Body of pancreas (tissue), 4 donors: ENCODE measurements around the gene TRIM17. TPM values are rescaled to one million over a fixed set of nuclear protein-coding genes. Genes with fewer than 3 reads are reported as not detected.

Experiments
- ATAC-seq: fragments of 150-250 bp; one replicate; pipeline ENCODE4 v1.9.1; 2016
- DNase-seq, 4 donors: peaks; one replicate each; pipeline ENCODE4 v3.0.0-alpha.2; 2019
- H3K27ac ChIP-seq, 4 donors: fragments of 200-600 bp; sonication (generic); 1 replicate in 3 of 4; 2 replicates in 1 of 4; pipeline versions ENCODE4 v1.5.1 to v1.6.1; 2016 to 2019; ENCODE audit warnings: mild to moderate bottlenecking in 1 of 4, mixed read lengths in 1 of 4, moderate library complexity in 1 of 4
- H3K27me3 ChIP-seq, 2 donors: fragments of 200-600 bp; sonication (generic); one replicate each; pipeline ENCODE4 v1.6.0; 2016; ENCODE audit warnings: mild to moderate bottlenecking in 1 of 2
- H3K36me3 ChIP-seq, 2 donors: fragments of 200-600 bp; sonication (generic); replicated peaks in 1 of 2; 2 replicates each; pipeline ENCODE4 v1.5.1; 2016; ENCODE audit warnings: low read depth in 2 of 2; ENCODE audit not compliant: insufficient read depth in 1 of 2
- H3K4me1 ChIP-seq: fragments of 200-600 bp; sonication (generic); one replicate; pipeline ENCODE4 v1.6.0; 2016
- H3K4me3 ChIP-seq, 2 donors: fragments of 200-600 bp; sonication (generic); 1 replicate in 1 of 2; 2 replicates in 1 of 2; pipeline ENCODE4 v1.5.1; 2016 to 2019
- H3K9me3 ChIP-seq, 3 donors: fragments of 200-600 bp; sonication (generic); 1 replicate in 2 of 3; 2 replicates in 1 of 3; pipeline ENCODE4 v1.5.1; 2016
- POLR2A ChIP-seq, 3 donors: fragments of 450-650 bp; IDR thresholded peaks; one replicate each; pipeline ENCODE4 v1.6.1; 2016; ENCODE audit warnings: antibody characterized with exemption in 3 of 3, mild to moderate bottlenecking in 2 of 3
- WGBS, 2 donors: methylation state at CpG; one replicate each; pipeline ENCODE4 v1.1.5; 2017; 5-methylcytosine and 5-hydroxymethylcytosine counted together
- intact Hi-C: fragments of 100-400 bp; cut with DNase I; formaldehyde crosslinking; loops from one replicate; pipeline ENCODE4 v1.15.1; 2023
- total RNA-seq, 2 donors: library from RNA; depleted of rRNA; stranded (reverse); fragments of >200 nt; gene quantifications; one replicate each; pipeline ENCODE4 v1.1.0, GENCODE V29; 2016
- TF ChIP-seq, protein P1 (sequence below), 7 experiments: fragments of 450-650 bp in 4 of 7; fragments of 200-600 bp in 3 of 7; sonication (generic) in 3 of 7; IDR thresholded peaks; one replicate each; pipeline ENCODE4 v1.5.1; 2016 to 2019; ENCODE audit warnings: antibody characterized with exemption in 7 of 7

The TRIM17 gene
- total RNA-seq, 2 donors from 2014 or later, result 1.0 TPM; not detected in 1

DNA sequence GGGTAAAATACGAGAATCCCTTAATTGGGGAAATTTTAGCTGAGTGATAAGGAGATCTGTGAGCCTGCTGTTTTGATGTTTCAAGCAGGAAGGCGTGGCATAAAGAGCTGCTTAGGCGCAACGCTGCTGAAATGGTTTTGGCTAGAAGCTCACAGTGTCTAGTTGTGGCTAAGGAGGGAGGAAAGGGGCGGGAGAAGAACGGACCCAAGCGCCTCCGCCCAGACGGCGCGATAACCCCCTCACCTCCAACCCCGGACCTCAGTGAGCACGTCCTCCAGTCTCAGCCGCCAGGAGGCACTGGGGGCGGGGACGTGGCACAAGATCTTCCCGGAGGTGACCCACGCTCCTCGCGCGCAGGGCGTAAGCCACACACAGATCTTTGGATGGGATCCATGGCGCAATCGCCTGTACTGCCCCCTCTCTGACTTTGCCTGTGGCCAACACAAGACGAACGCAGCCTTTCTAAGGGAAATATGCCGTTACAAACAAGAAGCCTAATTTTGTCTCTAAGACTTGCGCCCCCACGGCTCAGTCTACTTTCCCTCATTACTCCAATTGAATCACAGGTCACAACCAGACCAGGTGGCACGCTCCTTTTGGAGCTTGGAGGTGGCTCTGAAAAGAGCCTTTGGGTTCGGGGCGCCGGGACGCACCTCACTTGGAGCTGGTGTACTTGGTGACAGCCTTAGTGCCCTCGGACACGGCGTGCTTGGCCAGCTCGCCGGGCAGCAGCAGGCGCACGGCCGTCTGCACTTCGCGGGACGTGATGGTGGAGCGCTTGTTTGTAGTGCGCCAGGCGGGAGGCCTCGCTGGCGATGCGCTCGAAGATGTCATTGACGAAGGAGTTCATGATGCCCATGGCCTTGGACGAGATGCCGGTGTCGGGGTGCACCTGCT is 47.1 kb upstream of the TRIM17 start:
- no peaks in the 10 kb centered on the region for H3K36me3 ChIP-seq
- intact Hi-C loops, result no loop called here
- DNase-seq (peak in 1 of 4 donors; percentile 13), ATAC-seq (no peak)
- H3K4me3 ChIP-seq, result no peak overlapping the region
- peaks cover 21% of the 10 kb centered on the region for H3K4me1 ChIP-seq
- H3K27ac ChIP-seq, result no peak overlapping the region
- WGBS, 2 donors, result 3 to 10% methylated on average over 25 to 55 of the region's 56 CpGs
- TF ChIP-seq POLR2A (IDR thresholded peaks at IDR 0.05), result no peak
- TF ChIP-seq, protein P1, sequence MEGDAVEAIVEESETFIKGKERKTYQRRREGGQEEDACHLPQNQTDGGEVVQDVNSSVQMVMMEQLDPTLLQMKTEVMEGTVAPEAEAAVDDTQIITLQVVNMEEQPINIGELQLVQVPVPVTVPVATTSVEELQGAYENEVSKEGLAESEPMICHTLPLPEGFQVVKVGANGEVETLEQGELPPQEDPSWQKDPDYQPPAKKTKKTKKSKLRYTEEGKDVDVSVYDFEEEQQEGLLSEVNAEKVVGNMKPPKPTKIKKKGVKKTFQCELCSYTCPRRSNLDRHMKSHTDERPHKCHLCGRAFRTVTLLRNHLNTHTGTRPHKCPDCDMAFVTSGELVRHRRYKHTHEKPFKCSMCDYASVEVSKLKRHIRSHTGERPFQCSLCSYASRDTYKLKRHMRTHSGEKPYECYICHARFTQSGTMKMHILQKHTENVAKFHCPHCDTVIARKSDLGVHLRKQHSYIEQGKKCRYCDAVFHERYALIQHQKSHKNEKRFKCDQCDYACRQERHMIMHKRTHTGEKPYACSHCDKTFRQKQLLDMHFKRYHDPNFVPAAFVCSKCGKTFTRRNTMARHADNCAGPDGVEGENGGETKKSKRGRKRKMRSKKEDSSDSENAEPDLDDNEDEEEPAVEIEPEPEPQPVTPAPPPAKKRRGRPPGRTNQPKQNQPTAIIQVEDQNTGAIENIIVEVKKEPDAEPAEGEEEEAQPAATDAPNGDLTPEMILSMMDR (IDR thresholded peaks at IDR 0.05), result no peak
- H3K27me3 ChIP-seq, result peaks cover 0 to 29% of the 10 kb centered on the region in 2 donors
- no peaks in the 10 kb centered on the region for H3K9me3 ChIP-seq

DNA sequence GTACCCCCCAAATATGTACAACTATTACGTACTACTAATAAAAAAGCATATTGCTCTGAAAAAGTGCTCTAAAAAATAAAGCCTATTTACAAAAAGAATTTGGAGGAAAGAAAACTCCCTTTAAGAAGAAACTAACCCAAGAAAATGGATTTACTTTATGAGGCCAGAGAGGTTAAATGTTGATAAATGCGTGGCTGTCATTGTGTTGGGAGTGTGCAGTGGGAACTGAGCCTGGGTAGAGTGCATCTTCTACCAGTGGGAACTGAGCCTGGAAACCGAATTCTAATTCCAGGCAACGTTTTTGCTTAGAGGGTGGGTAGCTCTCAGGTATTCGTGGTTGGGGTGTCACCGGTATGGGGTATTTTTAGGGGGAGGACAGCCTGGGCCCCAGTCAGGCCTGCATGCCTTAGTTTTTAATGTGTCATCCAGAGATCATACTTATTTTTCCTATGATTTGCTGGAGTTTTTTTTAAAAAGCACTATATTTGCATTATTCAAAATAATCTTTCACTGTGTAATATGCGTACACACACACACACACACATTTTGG is 46.4 kb upstream of the TRIM17 start:
- TF ChIP-seq, protein P1 (IDR thresholded peaks at IDR 0.05), result no peak
- TF ChIP-seq POLR2A (IDR thresholded peaks at IDR 0.05), result no peak
- intact Hi-C loops, result no loop called here
- Histone ChIP-seq H3K4me3 (no peak overlapping the region), H3K4me1 (peaks cover 28% of the 10 kb centered on the region), H3K9me3 (no peaks in the 10 kb centered on the region), H3K27ac (no peak overlapping the region), H3K36me3 (no peaks in the 10 kb centered on the region), H3K27me3 (peaks cover 0 to 29% of the 10 kb centered on the region in 2 donors)
- DNase-seq, result no peak
- ATAC-seq, result no peak
- 46 to 53% methylated on average over 7 of the region's 7 CpGs for WGBS, 2 donors

DNA sequence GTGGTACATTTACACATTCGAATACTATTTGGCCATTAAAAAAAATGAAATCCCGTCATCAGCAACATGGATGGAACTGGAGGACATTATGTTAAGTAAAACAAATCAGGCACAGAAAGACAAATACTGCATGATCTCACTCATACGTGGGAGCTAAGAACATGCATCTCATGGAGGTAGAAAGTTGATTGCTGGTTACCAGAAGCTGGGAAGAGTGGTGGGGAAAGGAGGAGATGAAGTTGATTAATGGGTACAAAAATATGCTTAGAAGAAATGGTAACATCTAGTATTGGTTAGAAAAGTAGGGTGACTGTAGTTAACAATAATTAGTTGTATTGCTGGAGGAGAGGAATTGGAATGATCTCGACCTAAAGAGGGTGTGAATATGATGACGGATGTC is 45.9 kb upstream of the TRIM17 start:
- TF ChIP-seq POLR2A (IDR thresholded peaks at IDR 0.05), result no peak
- intact Hi-C loops, result no loop called here
- no peaks in the 10 kb centered on the region for H3K9me3 ChIP-seq
- H3K27me3 ChIP-seq, result peaks cover 0 to 29% of the 10 kb centered on the region in 2 donors
- no peak overlapping the region for H3K27ac ChIP-seq
- peaks cover 33% of the 10 kb centered on the region for H3K4me1 ChIP-seq
- 53 to 65% methylated on average over 5 of the region's 5 CpGs for WGBS, 2 donors
- ATAC-seq, result no peak
- no peak for DNase-seq
- no peak overlapping the region for H3K4me3 ChIP-seq
- no peaks in the 10 kb centered on the region for H3K36me3 ChIP-seq

DNA sequence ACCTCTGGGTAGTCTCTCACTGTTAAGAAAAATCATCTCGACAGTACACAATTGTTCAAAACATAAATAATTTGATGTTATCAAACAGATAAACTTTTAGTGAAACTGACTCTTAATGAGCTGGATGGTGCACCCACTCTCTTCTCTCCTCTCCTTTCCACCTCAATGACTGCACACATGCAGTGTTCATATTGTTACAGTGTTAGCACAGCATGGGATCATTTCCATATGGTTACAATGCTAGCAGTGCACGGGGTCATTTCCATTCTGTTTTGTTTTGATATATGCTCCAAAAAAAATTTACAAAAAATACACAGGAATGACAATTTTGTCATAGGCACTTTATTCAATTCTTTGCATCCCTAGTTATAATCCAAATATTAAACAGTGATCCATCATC is 44.2 kb upstream of the TRIM17 start:
- Histone ChIP-seq H3K36me3 (no peaks in the 10 kb centered on the region), H3K4me3 (no peak overlapping the region), H3K9me3 (no peaks in the 10 kb centered on the region), H3K27me3 (peaks cover 0 to 23% of the 10 kb centered on the region in 2 donors), H3K4me1 (peaks cover 42% of the 10 kb centered on the region), H3K27ac (no peak overlapping the region)
- intact Hi-C loops, result no loop called here
- no peak for ATAC-seq
- TF ChIP-seq POLR2A (IDR thresholded peaks at IDR 0.05), result no peak
- TF ChIP-seq, protein P1 (IDR thresholded peaks at IDR 0.05), result no peak
- DNase-seq, result no peak
- WGBS, 2 donors, result 63 to 79% methylated on average over 2 of the region's 2 CpGs

DNA sequence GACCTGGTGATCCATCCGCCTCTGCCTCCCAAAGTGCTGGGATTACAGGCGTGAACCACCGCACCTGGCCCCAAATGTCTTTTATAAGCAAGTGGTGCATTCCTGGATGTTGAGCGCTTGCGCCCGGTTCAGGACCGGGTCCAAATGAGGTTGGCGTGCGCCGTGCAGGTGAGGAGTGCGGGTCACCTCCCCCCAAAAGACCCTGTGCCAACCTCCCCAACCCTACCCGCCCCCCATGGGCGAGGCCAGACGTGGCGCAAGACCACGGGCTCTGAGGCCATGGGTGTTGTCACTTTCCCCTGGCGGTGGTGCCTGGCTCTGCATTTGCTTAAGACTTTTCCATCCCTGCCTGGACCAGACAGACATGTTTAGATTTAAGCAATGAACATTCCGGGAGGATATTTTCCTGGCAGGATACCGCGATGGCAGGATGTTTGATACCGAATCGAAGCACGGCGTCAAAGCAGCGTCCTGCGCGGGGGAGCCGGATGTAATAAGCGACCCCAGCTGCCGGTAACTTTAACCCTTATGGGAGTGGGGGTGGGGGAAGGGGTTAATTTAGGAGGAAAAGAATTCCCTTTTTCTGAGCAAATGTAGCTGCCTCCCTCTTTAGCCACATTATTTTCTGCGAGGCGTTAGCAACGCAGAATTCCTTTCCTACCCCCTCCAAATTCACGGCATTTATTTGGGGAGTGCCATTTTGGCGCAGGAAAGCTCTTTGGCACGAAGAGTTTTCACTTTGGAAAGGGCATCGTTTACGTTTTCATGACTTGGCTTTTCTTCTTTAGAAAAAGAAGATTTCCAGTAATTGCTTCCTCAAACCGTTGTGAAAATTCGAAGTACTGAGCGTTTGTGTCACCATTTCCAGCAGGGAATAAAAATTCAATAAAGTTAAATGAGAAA is 42.7 kb upstream of the TRIM17 start:
- no peaks in the 10 kb centered on the region for H3K36me3 ChIP-seq
- WGBS, 2 donors, result 11 to 20% methylated on average over 26 to 41 of the region's 41 CpGs
- no peaks in the 10 kb centered on the region for H3K9me3 ChIP-seq
- H3K27ac ChIP-seq, result no peak overlapping the region
- no peak overlapping the region for H3K4me3 ChIP-seq
- H3K27me3 ChIP-seq, result peaks cover 0 to 17% of the 10 kb centered on the region in 2 donors
- no peak for TF ChIP-seq POLR2A (IDR thresholded peaks at IDR 0.05)
- TF ChIP-seq, protein P1 (IDR thresholded peaks at IDR 0.05), result peak; percentile 43 to 54 (median 44)
- H3K4me1 ChIP-seq, result peaks cover 38% of the 10 kb centered on the region
- intact Hi-C loops, result no loop called here
- peak; percentile 35 to 52 (median 40) for DNase-seq
- ATAC-seq, result no peak
